K562 (cell line): ENCODE data around the gene HDAC3. TPM values are rescaled to one million over a fixed set of nuclear protein-coding genes. Genes with fewer than 3 reads are reported as not detected.

ENCODE experiments used
- BCL6 ChIP-seq: fragments of 250-450 bp; sonication (Bioruptor Pico); IDR thresholded peaks from 2 replicates; pipeline ENCODE4 v1.4.0; 2020
- FOXM1 ChIP-seq, 2 experiments: fragments of 450-650 bp in 1 of 2; sonication (generic) in 1 of 2; formaldehyde crosslinking in 1 of 2; IDR thresholded peaks; 2 replicates each; pipeline versions ENCODE4 v1.6.1 to v1.9.0; 2017 to 2022; ENCODE audit warnings: low read depth in 2 of 2, mild to moderate bottlenecking in 2 of 2, missing genetic modification reagents in 1 of 2, moderate library complexity in 1 of 2
- RCOR1 ChIP-seq, 2 experiments: IDR thresholded peaks; 2 replicates each; pipeline ENCODE4 v1.6.1; 2012; ENCODE audit warnings: low read depth in 2 of 2, low read length in 2 of 2, borderline replicate concordance in 1 of 2, improper control_type of control experiment in 1 of 2
- polyA plus RNA-seq, 8 experiments: library from polyadenylated mRNA; depleted of rRNA in 4 of 8; stranded (reverse) in 5 of 8; unstranded in 3 of 8; fragments of >200 nt; fragmentation: Nextera tagmentation in 2 of 8; fragmentation: Illumina TruSeq in 1 of 8; extraction: Ambion mirVana in 2 of 8; extraction: Trizol in 1 of 8; gene quantifications; 2 replicates each; pipeline versions ENCODE4 v1.2.1 to v1.2.3, GENCODE V29; 2011 to 2014; ENCODE audit warnings: inconsistent platforms in 1 of 8, missing spikeins in 1 of 8
- total RNA-seq, 7 experiments: library from RNA; depleted of rRNA in 6 of 7; stranded (reverse); fragments of >200 nt in 6 of 7; fragmentation: Illumina TruSeq in 2 of 7; extraction: Trizol in 2 of 7; gene quantifications; 2 replicates each; pipeline versions ENCODE4 v1.2.1 to v1.2.3, GENCODE V29; 2011 to 2021; ENCODE audit warnings: low replicate concordance in 1 of 7
- TF ChIP-seq, protein P1 (sequence below): fragments of 450-650 bp; IDR thresholded peaks from 2 replicates; pipeline ENCODE4 v1.6.1; 2016; ENCODE audit warnings: mild to moderate bottlenecking, moderate library complexity
- TF ChIP-seq, protein P2 (sequence below): fragments of 450-650 bp; conservative IDR thresholded peaks from 2 replicates; pipeline ENCODE4 v1.6.1; 2016; ENCODE audit warnings: missing genetic modification characterization, low read depth, mild to moderate bottlenecking, control low read depth, missing compliant biosample characterization
- TF ChIP-seq, protein P3 (sequence below): sonication (generic); formaldehyde crosslinking; IDR thresholded peaks from 2 replicates; pipeline ENCODE4 v1.8.0; 2023; ENCODE audit warnings: missing genetic modification reagents, mild to moderate bottlenecking, borderline replicate concordance

Gene HDAC3
- total and polyA plus RNA-seq, 9 of the 15 experiments (the other 6 are each of a cell fraction or from before 2014, with no cell fraction given) = 89.7 to 191 (median 119) TPM

DNA sequence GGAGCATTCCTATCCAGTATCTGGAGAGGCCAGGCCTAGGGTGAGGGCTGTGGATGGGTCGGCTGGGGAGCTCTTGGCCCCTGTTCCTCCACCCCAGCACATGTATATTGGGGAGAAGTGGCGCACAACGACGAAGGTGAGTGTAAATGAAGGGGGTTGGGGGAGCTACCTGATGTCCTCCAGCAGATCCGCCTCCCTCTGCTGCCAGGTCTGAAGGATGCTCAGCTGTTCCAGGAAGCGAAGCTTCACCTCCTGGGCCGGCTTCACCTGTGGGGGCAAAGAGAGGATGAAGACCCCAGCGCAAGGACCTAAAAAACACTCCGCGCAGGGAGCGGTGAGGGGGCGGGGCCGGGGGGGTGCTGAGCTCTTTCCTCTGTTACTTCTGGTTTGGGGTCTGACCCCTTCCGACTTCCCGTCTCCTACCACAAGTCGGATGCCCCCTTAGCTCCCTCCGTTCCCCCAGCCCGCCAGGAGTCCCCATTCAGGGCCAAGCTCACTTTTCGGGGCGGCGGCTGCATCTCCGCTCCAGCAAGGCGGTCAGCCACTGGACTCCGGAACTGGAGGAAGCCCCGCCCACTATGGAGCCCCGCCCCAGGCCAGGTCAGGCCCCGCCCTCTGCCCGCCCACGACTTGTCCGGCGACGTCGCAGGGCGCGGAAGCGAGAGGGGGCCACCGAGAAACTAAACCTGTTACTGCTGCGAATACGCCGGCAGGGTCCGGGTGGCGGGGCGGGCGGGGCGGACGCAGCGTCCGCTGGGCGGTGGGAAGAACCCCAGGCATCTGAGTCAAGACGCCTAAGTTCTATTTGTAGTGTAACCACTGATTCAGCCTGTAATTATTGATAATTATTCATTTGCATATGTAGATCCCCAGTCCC is 14.4 kb upstream of the HDAC3 start, which contains the start of gene FCHSD1 (continued):
- TF ChIP-seq, protein P1, sequence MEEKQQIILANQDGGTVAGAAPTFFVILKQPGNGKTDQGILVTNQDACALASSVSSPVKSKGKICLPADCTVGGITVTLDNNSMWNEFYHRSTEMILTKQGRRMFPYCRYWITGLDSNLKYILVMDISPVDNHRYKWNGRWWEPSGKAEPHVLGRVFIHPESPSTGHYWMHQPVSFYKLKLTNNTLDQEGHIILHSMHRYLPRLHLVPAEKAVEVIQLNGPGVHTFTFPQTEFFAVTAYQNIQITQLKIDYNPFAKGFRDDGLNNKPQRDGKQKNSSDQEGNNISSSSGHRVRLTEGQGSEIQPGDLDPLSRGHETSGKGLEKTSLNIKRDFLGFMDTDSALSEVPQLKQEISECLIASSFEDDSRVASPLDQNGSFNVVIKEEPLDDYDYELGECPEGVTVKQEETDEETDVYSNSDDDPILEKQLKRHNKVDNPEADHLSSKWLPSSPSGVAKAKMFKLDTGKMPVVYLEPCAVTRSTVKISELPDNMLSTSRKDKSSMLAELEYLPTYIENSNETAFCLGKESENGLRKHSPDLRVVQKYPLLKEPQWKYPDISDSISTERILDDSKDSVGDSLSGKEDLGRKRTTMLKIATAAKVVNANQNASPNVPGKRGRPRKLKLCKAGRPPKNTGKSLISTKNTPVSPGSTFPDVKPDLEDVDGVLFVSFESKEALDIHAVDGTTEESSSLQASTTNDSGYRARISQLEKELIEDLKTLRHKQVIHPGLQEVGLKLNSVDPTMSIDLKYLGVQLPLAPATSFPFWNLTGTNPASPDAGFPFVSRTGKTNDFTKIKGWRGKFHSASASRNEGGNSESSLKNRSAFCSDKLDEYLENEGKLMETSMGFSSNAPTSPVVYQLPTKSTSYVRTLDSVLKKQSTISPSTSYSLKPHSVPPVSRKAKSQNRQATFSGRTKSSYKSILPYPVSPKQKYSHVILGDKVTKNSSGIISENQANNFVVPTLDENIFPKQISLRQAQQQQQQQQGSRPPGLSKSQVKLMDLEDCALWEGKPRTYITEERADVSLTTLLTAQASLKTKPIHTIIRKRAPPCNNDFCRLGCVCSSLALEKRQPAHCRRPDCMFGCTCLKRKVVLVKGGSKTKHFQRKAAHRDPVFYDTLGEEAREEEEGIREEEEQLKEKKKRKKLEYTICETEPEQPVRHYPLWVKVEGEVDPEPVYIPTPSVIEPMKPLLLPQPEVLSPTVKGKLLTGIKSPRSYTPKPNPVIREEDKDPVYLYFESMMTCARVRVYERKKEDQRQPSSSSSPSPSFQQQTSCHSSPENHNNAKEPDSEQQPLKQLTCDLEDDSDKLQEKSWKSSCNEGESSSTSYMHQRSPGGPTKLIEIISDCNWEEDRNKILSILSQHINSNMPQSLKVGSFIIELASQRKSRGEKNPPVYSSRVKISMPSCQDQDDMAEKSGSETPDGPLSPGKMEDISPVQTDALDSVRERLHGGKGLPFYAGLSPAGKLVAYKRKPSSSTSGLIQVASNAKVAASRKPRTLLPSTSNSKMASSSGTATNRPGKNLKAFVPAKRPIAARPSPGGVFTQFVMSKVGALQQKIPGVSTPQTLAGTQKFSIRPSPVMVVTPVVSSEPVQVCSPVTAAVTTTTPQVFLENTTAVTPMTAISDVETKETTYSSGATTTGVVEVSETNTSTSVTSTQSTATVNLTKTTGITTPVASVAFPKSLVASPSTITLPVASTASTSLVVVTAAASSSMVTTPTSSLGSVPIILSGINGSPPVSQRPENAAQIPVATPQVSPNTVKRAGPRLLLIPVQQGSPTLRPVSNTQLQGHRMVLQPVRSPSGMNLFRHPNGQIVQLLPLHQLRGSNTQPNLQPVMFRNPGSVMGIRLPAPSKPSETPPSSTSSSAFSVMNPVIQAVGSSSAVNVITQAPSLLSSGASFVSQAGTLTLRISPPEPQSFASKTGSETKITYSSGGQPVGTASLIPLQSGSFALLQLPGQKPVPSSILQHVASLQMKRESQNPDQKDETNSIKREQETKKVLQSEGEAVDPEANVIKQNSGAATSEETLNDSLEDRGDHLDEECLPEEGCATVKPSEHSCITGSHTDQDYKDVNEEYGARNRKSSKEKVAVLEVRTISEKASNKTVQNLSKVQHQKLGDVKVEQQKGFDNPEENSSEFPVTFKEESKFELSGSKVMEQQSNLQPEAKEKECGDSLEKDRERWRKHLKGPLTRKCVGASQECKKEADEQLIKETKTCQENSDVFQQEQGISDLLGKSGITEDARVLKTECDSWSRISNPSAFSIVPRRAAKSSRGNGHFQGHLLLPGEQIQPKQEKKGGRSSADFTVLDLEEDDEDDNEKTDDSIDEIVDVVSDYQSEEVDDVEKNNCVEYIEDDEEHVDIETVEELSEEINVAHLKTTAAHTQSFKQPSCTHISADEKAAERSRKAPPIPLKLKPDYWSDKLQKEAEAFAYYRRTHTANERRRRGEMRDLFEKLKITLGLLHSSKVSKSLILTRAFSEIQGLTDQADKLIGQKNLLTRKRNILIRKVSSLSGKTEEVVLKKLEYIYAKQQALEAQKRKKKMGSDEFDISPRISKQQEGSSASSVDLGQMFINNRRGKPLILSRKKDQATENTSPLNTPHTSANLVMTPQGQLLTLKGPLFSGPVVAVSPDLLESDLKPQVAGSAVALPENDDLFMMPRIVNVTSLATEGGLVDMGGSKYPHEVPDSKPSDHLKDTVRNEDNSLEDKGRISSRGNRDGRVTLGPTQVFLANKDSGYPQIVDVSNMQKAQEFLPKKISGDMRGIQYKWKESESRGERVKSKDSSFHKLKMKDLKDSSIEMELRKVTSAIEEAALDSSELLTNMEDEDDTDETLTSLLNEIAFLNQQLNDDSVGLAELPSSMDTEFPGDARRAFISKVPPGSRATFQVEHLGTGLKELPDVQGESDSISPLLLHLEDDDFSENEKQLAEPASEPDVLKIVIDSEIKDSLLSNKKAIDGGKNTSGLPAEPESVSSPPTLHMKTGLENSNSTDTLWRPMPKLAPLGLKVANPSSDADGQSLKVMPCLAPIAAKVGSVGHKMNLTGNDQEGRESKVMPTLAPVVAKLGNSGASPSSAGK = no peak
- TF ChIP-seq RCOR1 (IDR thresholded peaks at IDR 0.05; ENCODE audit: borderline replicate concordance in 1 of 2, low read depth in 2 of 2, low read length in 2 of 2) (no peak), BCL6 (CRISPR knock-in tag) (no peak), FOXM1 (IDR thresholded peaks at IDR 0.05; ENCODE audit: low read depth) (no peak), FOXM1 (CRISPR knock-in tag; IDR thresholded peaks at IDR 0.05; ENCODE audit: low read depth) (no peak)
- TF ChIP-seq, protein P2, sequence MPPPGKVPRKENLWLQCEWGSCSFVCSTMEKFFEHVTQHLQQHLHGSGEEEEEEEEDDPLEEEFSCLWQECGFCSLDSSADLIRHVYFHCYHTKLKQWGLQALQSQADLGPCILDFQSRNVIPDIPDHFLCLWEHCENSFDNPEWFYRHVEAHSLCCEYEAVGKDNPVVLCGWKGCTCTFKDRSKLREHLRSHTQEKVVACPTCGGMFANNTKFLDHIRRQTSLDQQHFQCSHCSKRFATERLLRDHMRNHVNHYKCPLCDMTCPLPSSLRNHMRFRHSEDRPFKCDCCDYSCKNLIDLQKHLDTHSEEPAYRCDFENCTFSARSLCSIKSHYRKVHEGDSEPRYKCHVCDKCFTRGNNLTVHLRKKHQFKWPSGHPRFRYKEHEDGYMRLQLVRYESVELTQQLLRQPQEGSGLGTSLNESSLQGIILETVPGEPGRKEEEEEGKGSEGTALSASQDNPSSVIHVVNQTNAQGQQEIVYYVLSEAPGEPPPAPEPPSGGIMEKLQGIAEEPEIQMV = peak; percentile 58; the same call in 1 of the 2 replicates
- TF ChIP-seq, protein P3, sequence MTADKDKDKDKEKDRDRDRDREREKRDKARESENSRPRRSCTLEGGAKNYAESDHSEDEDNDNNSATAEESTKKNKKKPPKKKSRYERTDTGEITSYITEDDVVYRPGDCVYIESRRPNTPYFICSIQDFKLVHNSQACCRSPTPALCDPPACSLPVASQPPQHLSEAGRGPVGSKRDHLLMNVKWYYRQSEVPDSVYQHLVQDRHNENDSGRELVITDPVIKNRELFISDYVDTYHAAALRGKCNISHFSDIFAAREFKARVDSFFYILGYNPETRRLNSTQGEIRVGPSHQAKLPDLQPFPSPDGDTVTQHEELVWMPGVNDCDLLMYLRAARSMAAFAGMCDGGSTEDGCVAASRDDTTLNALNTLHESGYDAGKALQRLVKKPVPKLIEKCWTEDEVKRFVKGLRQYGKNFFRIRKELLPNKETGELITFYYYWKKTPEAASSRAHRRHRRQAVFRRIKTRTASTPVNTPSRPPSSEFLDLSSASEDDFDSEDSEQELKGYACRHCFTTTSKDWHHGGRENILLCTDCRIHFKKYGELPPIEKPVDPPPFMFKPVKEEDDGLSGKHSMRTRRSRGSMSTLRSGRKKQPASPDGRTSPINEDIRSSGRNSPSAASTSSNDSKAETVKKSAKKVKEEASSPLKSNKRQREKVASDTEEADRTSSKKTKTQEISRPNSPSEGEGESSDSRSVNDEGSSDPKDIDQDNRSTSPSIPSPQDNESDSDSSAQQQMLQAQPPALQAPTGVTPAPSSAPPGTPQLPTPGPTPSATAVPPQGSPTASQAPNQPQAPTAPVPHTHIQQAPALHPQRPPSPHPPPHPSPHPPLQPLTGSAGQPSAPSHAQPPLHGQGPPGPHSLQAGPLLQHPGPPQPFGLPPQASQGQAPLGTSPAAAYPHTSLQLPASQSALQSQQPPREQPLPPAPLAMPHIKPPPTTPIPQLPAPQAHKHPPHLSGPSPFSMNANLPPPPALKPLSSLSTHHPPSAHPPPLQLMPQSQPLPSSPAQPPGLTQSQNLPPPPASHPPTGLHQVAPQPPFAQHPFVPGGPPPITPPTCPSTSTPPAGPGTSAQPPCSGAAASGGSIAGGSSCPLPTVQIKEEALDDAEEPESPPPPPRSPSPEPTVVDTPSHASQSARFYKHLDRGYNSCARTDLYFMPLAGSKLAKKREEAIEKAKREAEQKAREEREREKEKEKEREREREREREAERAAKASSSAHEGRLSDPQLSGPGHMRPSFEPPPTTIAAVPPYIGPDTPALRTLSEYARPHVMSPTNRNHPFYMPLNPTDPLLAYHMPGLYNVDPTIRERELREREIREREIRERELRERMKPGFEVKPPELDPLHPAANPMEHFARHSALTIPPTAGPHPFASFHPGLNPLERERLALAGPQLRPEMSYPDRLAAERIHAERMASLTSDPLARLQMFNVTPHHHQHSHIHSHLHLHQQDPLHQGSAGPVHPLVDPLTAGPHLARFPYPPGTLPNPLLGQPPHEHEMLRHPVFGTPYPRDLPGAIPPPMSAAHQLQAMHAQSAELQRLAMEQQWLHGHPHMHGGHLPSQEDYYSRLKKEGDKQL (CRISPR knock-in tag) = no peak
